Neural cell (in vitro differentiated cells): ENCODE measurements around the gene ALLC. TPM values are rescaled to one million over a fixed set of nuclear protein-coding genes. Genes with fewer than 3 reads are reported as not detected.

Source experiments
- H2AFZ ChIP-seq: fragments of 200-600, 300-800 bp; sonication (generic), shearing (Covaris generic); 2 replicates; pipeline ENCODE4 v1.6.0; 2014; ENCODE audit warnings: low read depth, mild to moderate bottlenecking, antibody characterized with exemption, low read length, moderate library complexity
- H3F3A ChIP-seq: fragments of 200-600 bp; shearing (Covaris generic); 2 replicates; pipeline ENCODE4 v1.6.1; 2016; ENCODE audit warnings: mild to moderate bottlenecking, moderate library complexity, mixed read lengths, antibody characterized with exemption, low read length; ENCODE audit not compliant: insufficient read depth, poor library complexity, severe bottlenecking
- H3K27ac ChIP-seq: fragments of 200-600, 300-800 bp; sonication (generic), shearing (Covaris generic); 2 replicates; pipeline ENCODE4 v1.5.1; 2014; ENCODE audit warnings: mild to moderate bottlenecking, low read length, moderate library complexity
- H3K27me3 ChIP-seq: fragments of 300-800, 200-600 bp; sonication (generic), shearing (Covaris generic); 2 replicates; pipeline ENCODE4 v1.6.0; 2014; ENCODE audit warnings: mild to moderate bottlenecking, low read depth, low read length, moderate library complexity; ENCODE audit not compliant: insufficient read depth
- H3K36me3 ChIP-seq: fragments of 300-800, 200-600 bp; sonication (generic), shearing (Covaris generic); 2 replicates; pipeline ENCODE4 v1.5.1; 2014; ENCODE audit warnings: mild to moderate bottlenecking, antibody characterized with exemption, low read length, moderate library complexity; ENCODE audit not compliant: insufficient read depth
- H3K4me2 ChIP-seq: fragments of 300-800, 200-600 bp; sonication (generic), shearing (Covaris generic); 2 replicates; pipeline ENCODE4 v1.6.0; 2014; ENCODE audit warnings: mild to moderate bottlenecking, low read length
- H3K4me3 ChIP-seq: fragments of 300-800, 200-600 bp; sonication (generic), shearing (Covaris generic); 2 replicates; pipeline ENCODE4 v1.5.1; 2014; ENCODE audit warnings: mild to moderate bottlenecking, low read length, moderate library complexity
- H3K79me2 ChIP-seq: fragments of 200-600 bp; shearing (Covaris generic); replicated peaks from 2 replicates; pipeline ENCODE4 v1.6.0; 2014; ENCODE audit warnings: mild to moderate bottlenecking, low read length, moderate library complexity; ENCODE audit not compliant: insufficient read depth
- H3K9ac ChIP-seq: fragments of 300-800, 200-600 bp; sonication (generic), shearing (Covaris generic); 2 replicates; pipeline ENCODE4 v1.6.1; 2016; ENCODE audit warnings: mild to moderate bottlenecking, low read length, mixed read lengths
- H3K9me2 ChIP-seq: fragments of 200-600 bp; shearing (Covaris generic); 2 replicates; pipeline ENCODE4 v1.6.1; 2016; ENCODE audit warnings: mild to moderate bottlenecking, low read length, mixed read lengths; ENCODE audit not compliant: insufficient read depth
- H3K9me3 ChIP-seq: fragments of 200-600, 300-800 bp; sonication (generic), shearing (Covaris generic); 2 replicates; pipeline ENCODE4 v1.6.1; 2016; ENCODE audit warnings: mild to moderate bottlenecking, mixed run types, low read length, moderate library complexity, mixed read lengths
- H4K20me1 ChIP-seq: fragments of 200-600 bp; shearing (Covaris generic); 2 replicates; pipeline ENCODE4 v1.6.1; 2016; ENCODE audit warnings: mild to moderate bottlenecking, mixed run types; ENCODE audit not compliant: insufficient read depth
- CTCF ChIP-seq: fragments of 450-650 bp; IDR thresholded peaks from 2 replicates; pipeline ENCODE4 v1.5.1; 2014; ENCODE audit warnings: antibody characterized with exemption, mild to moderate bottlenecking, moderate library complexity; ENCODE audit not compliant: poor library complexity, severe bottlenecking
- EP300 ChIP-seq: fragments of 450-650 bp; conservative IDR thresholded peaks from 2 replicates; pipeline ENCODE4 v1.6.1; 2014; ENCODE audit warnings: antibody characterized with exemption, mild to moderate bottlenecking, moderate library complexity; ENCODE audit not compliant: poor library complexity, severe bottlenecking
- EZH2 ChIP-seq: fragments of 200-600, 300-800 bp; shearing (Covaris generic), sonication (generic); IDR thresholded peaks from 2 replicates; pipeline ENCODE4 v1.6.1; 2014; ENCODE audit warnings: antibody characterized with exemption, low read length, borderline replicate concordance, mild to moderate bottlenecking; ENCODE audit not compliant: insufficient read depth, poor library complexity, severe bottlenecking
- MXI1 ChIP-seq: fragments of 450-650 bp; conservative IDR thresholded peaks from 2 replicates; pipeline ENCODE4 v1.6.1; 2014; ENCODE audit warnings: antibody characterized with exemption, mild to moderate bottlenecking; ENCODE audit not compliant: poor library complexity, severe bottlenecking
- POLR2AphosphoS5 ChIP-seq: IDR thresholded peaks from 2 replicates; pipeline ENCODE4 v1.6.1; 2012
- RAD21 ChIP-seq: fragments of 450-650 bp; conservative IDR thresholded peaks from 2 replicates; pipeline ENCODE4 v1.6.1; 2014; ENCODE audit warnings: antibody characterized with exemption, mild to moderate bottlenecking, moderate library complexity
- REST ChIP-seq: IDR thresholded peaks from 2 replicates; pipeline ENCODE4 v1.6.1; 2012; ENCODE audit warnings: borderline replicate concordance
- SMC3 ChIP-seq: fragments of 450-650 bp; conservative IDR thresholded peaks from 2 replicates; pipeline ENCODE4 v1.6.1; 2014; ENCODE audit warnings: antibody characterized with exemption, mild to moderate bottlenecking, moderate library complexity; ENCODE audit not compliant: poor library complexity
- TAF1 ChIP-seq: IDR thresholded peaks from 2 replicates; pipeline ENCODE4 v1.6.1; 2012; ENCODE audit warnings: low read depth
- polyA plus RNA-seq: library from polyadenylated mRNA; depleted of rRNA; stranded (reverse); fragments of >200 nt; gene quantifications from 2 replicates; pipeline ENCODE4 v1.2.3, GENCODE V29; 2014

The ALLC gene
- polyA plus RNA-seq, 1 donor from 2014 or later = 0.33 TPM

DNA sequence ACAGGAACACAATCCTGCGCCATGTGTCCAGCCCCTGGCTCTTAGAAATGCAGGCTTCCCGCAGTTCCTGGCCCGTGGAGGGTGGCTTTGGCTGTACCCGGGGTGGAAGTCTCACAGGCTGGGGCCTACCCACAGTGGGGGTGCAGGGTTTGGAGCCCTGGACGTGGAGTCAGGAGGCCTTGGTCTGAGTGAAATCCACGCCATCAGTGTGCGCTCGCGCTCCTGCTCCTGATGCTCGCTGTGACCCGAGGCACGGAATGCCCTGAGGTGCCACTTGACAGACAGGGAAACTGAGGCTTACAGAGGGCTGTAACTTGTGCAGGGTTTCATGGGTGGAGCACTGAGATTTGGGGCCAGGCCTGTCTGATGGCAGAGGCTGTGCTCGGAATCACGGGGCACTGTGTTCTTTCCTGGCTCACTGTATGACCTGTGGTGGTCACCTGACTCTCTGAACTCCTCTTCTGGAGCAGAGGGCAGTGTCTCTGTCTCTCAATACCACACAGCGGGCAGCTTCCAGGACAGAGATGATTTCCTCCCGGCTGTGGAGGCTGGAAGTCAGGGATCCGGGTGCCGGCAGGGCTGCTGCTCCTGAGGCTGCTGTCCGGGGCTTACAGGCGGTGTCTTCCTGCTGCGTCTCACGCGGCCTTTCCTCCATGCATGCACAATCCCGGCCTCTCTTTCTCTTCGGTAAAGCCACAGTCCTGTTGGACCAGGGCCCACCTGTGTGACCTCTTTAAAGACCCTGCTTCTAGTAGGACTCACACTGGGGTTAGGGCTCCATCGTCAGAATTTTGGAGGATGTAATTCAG lies 25.9 kb upstream of the ALLC start:
- Histone ChIP-seq H4K20me1 (no peaks in the 10 kb centered on the region), H3K36me3 (no peaks in the 10 kb centered on the region), H3K9ac (no peak overlapping the region), H3K79me2 (no peaks in the 10 kb centered on the region), H3K27me3 (no peaks in the 10 kb centered on the region), H2AFZ (no peak overlapping the region), H3K9me3 (no peaks in the 10 kb centered on the region), H3K27ac (no peak overlapping the region), H3K9me2 (no peaks in the 10 kb centered on the region), H3K4me2 (no peak overlapping the region), H3F3A (no peaks in the 10 kb centered on the region), H3K4me3 (no peak overlapping the region)
- TF ChIP-seq RAD21 (no peak), REST (no peak), TAF1 (no peak), CTCF (no peak), EP300 (no peak), MXI1 (no peak), SMC3 (no peak), EZH2 (no peak), POLR2AphosphoS5 (no peak)

GRCh38 chr2:3633089-3633981 lies 24.7 kb upstream of the ALLC start:
- Histone ChIP-seq H3K9me3 (no peaks in the 10 kb centered on the region), H3K27ac (no peak overlapping the region)

More at GRCh38 chr2:3633089-3633981, 24.7 kb upstream of the ALLC start:
- TF ChIP-seq POLR2AphosphoS5 = no peak
- no peak for TF ChIP-seq REST
- no peak for TF ChIP-seq RAD21
- H3K4me2 ChIP-seq = no peak overlapping the region
- H3K36me3 ChIP-seq = no peaks in the 10 kb centered on the region
- no peaks in the 10 kb centered on the region for H3K27me3 ChIP-seq
- no peak overlapping the region for H3K9ac ChIP-seq
- H4K20me1 ChIP-seq = no peaks in the 10 kb centered on the region
- H2AFZ ChIP-seq = no peak overlapping the region
- H3K79me2 ChIP-seq = no peaks in the 10 kb centered on the region
- no peaks in the 10 kb centered on the region for H3K9me2 ChIP-seq
- H3K4me3 ChIP-seq = no peak overlapping the region
- no peaks in the 10 kb centered on the region for H3F3A ChIP-seq
